HEK293T (cell line): ENCODE results near the gene MIPEP.

Experiments
- CTCF ChIA-PET: fragments of 350-600 bp; formaldehyde crosslinking; extraction: SDS; loops from one replicate; lab custom pipeline; 2021; ENCODE audit warnings: antibody characterized with exemption, inconsistent platforms; lab: Yijun Ruan, JAX
- POLR2A ChIA-PET: fragments of 350-600 bp; formaldehyde crosslinking; extraction: SDS; loops from one replicate; lab custom pipeline; 2020; ENCODE audit warnings: antibody characterized with exemption, inconsistent platforms; lab: Yijun Ruan, JAX
- DNase-seq: peaks from one replicate; pipeline ENCODE4 v3.0.0; 2012; ENCODE audit warnings: mixed read lengths; ENCODE audit errors: extremely low spot score
- ARNT ChIP-seq: fragments of 450-650 bp; IDR thresholded peaks from 2 replicates; pipeline ENCODE4 v1.6.1; 2017; ENCODE audit warnings: mild to moderate bottlenecking
- BHLHE40 ChIP-seq: fragments of 450-650 bp; IDR thresholded peaks from 2 replicates; pipeline ENCODE4 v1.6.1; 2016; ENCODE audit warnings: mild to moderate bottlenecking, moderate library complexity, borderline replicate concordance
- CTBP1 ChIP-seq: fragments of 450-650 bp; IDR thresholded peaks from 2 replicates; pipeline ENCODE4 v1.6.1; 2016; ENCODE audit warnings: borderline replicate concordance
- ELF4 ChIP-seq: fragments of 450-650 bp; IDR thresholded peaks from 2 replicates; pipeline ENCODE4 v1.6.1; 2017; ENCODE audit warnings: antibody characterized with exemption
- FOXA1 ChIP-seq: fragments of 450-650 bp; IDR thresholded peaks from 2 replicates; pipeline ENCODE4 v1.6.1; 2016; ENCODE audit warnings: mild to moderate bottlenecking
- FOXK2 ChIP-seq: fragments of 450-650 bp; IDR thresholded peaks from 2 replicates; pipeline ENCODE4 v1.6.1; 2016; ENCODE audit warnings: mild to moderate bottlenecking
- FOXM1 ChIP-seq: fragments of 450-650 bp; IDR thresholded peaks from 2 replicates; pipeline ENCODE4 v1.6.1; 2017; ENCODE audit warnings: mild to moderate bottlenecking, borderline replicate concordance
- HDGF ChIP-seq: fragments of 450-650 bp; IDR thresholded peaks from 2 replicates; pipeline ENCODE4 v1.6.1; 2017; ENCODE audit warnings: antibody characterized with exemption, borderline replicate concordance
- L3MBTL2 ChIP-seq: fragments of 450-650 bp; conservative IDR thresholded peaks from 2 replicates; pipeline ENCODE4 v1.6.1; 2016; ENCODE audit warnings: mild to moderate bottlenecking
- LEF1 ChIP-seq: fragments of 450-650 bp; IDR thresholded peaks from 2 replicates; pipeline ENCODE4 v1.6.1; 2017; ENCODE audit warnings: mild to moderate bottlenecking, borderline replicate concordance
- NFRKB ChIP-seq: fragments of 450-650 bp; IDR thresholded peaks from 2 replicates; pipeline ENCODE4 v1.6.1; 2016; ENCODE audit warnings: mild to moderate bottlenecking, moderate library complexity
- PKNOX1 ChIP-seq: fragments of 450-650 bp; IDR thresholded peaks from 2 replicates; pipeline ENCODE4 v1.6.1; 2016
- SP1 ChIP-seq: fragments of 450-650 bp; IDR thresholded peaks from 2 replicates; pipeline ENCODE4 v1.6.1; 2017
- SUZ12 ChIP-seq: fragments of 450-650 bp; IDR thresholded peaks from 2 replicates; pipeline ENCODE4 v1.6.1; 2016; ENCODE audit warnings: mild to moderate bottlenecking
- TARDBP ChIP-seq: fragments of 450-650 bp; IDR thresholded peaks from 2 replicates; pipeline ENCODE4 v1.6.1; 2016
- ZNF384 ChIP-seq: fragments of 450-650 bp; IDR thresholded peaks from 2 replicates; pipeline ENCODE4 v1.6.1; 2016

Gene MIPEP

GRCh38 chr13:23804166-23804565, 85.0 kb downstream of the MIPEP start:
- no peak for DNase-seq
- POLR2A ChIA-PET, result no interaction called here
- TF ChIP-seq TARDBP, result no peak
- TF ChIP-seq SP1, result no peak
- TF ChIP-seq ARNT, result no peak
- TF ChIP-seq ELF4, result no peak
- TF ChIP-seq CTBP1, result no peak
- no peak for TF ChIP-seq LEF1
- TF ChIP-seq FOXM1, result no peak
- TF ChIP-seq HDGF, result no peak
- TF ChIP-seq SUZ12, result no peak
- no peak for TF ChIP-seq FOXK2
- no peak for TF ChIP-seq ZNF384
- no peak for TF ChIP-seq BHLHE40
- TF ChIP-seq NFRKB, result no peak
- TF ChIP-seq FOXA1, result no peak
- TF ChIP-seq PKNOX1, result no peak
- CTCF ChIA-PET, result no interaction called here

- CTCF ChIA-PET, result no interaction called here
- TF ChIP-seq PKNOX1 (no peak), ARNT (no peak), FOXM1 (no peak), SUZ12 (no peak), ELF4 (no peak), FOXA1 (no peak), FOXK2 (no peak), SP1 (no peak), ZNF384 (no peak), CTBP1 (no peak), L3MBTL2 (no peak), LEF1 (no peak), NFRKB (no peak), BHLHE40 (no peak), HDGF (no peak), TARDBP (no peak)
- POLR2A ChIA-PET, result no interaction called here
- DNase-seq, result no peak
Observed at GRCh38 chr13:23801141-23801540, 88.1 kb downstream of the MIPEP start.

- TF ChIP-seq TARDBP (no peak), ELF4 (no peak), FOXA1 (no peak), SP1 (no peak), BHLHE40 (no peak), L3MBTL2 (no peak), HDGF (no peak), FOXM1 (no peak), LEF1 (no peak), ARNT (no peak), CTBP1 (no peak), FOXK2 (no peak), ZNF384 (no peak), SUZ12 (no peak), NFRKB (no peak), PKNOX1 (no peak)
- DNase-seq, result no peak
- ChIA-PET POLR2A (no interaction called here), CTCF (no interaction called here)
Observed at GRCh38 chr13:23799945-23800344, 89.3 kb downstream of the MIPEP start.

GRCh38 chr13:23797276-23797903, 91.8 kb downstream of the MIPEP start:
- ChIA-PET CTCF (no interaction called here), POLR2A (no interaction called here)
- DNase-seq, result no peak
- TF ChIP-seq NFRKB (no peak), LEF1 (no peak), L3MBTL2 (no peak)

- no peak for DNase-seq
- ChIA-PET POLR2A (no interaction called here), CTCF (no interaction called here)
- TF ChIP-seq L3MBTL2 (no peak), ARNT (no peak), TARDBP (no peak), SUZ12 (no peak), NFRKB (no peak), PKNOX1 (no peak), BHLHE40 (no peak), CTBP1 (no peak), FOXK2 (no peak), SP1 (no peak), ZNF384 (no peak), HDGF (no peak), FOXM1 (no peak), FOXA1 (no peak), ELF4 (no peak), LEF1 (no peak)
Observed at GRCh38 chr13:23796551-23796950, 92.6 kb downstream of the MIPEP start.
